HEK293T (cell line): Measurements from ENCODE around the gene IRF3.

ENCODE experiments used
- CTCF ChIA-PET: fragments of 350-600 bp; formaldehyde crosslinking; extraction: SDS; loops from one replicate; lab custom pipeline; 2021; ENCODE audit warnings: antibody characterized with exemption, inconsistent platforms; lab: Yijun Ruan, JAX
- POLR2A ChIA-PET: fragments of 350-600 bp; formaldehyde crosslinking; extraction: SDS; loops from one replicate; lab custom pipeline; 2020; ENCODE audit warnings: antibody characterized with exemption, inconsistent platforms; lab: Yijun Ruan, JAX
- DNase-seq: peaks from one replicate; pipeline ENCODE4 v3.0.0; 2012; ENCODE audit warnings: mixed read lengths; ENCODE audit errors: extremely low spot score
- ARNT ChIP-seq: fragments of 450-650 bp; IDR thresholded peaks from 2 replicates; pipeline ENCODE4 v1.6.1; 2017; ENCODE audit warnings: mild to moderate bottlenecking
- BHLHE40 ChIP-seq: fragments of 450-650 bp; IDR thresholded peaks from 2 replicates; pipeline ENCODE4 v1.6.1; 2016; ENCODE audit warnings: mild to moderate bottlenecking, moderate library complexity, borderline replicate concordance
- CTBP1 ChIP-seq: fragments of 450-650 bp; IDR thresholded peaks from 2 replicates; pipeline ENCODE4 v1.6.1; 2016; ENCODE audit warnings: borderline replicate concordance
- ELF4 ChIP-seq: fragments of 450-650 bp; IDR thresholded peaks from 2 replicates; pipeline ENCODE4 v1.6.1; 2017; ENCODE audit warnings: antibody characterized with exemption
- FOXA1 ChIP-seq: fragments of 450-650 bp; IDR thresholded peaks from 2 replicates; pipeline ENCODE4 v1.6.1; 2016; ENCODE audit warnings: mild to moderate bottlenecking
- FOXK2 ChIP-seq: fragments of 450-650 bp; IDR thresholded peaks from 2 replicates; pipeline ENCODE4 v1.6.1; 2016; ENCODE audit warnings: mild to moderate bottlenecking
- FOXM1 ChIP-seq: fragments of 450-650 bp; IDR thresholded peaks from 2 replicates; pipeline ENCODE4 v1.6.1; 2017; ENCODE audit warnings: mild to moderate bottlenecking, borderline replicate concordance
- HDGF ChIP-seq: fragments of 450-650 bp; IDR thresholded peaks from 2 replicates; pipeline ENCODE4 v1.6.1; 2017; ENCODE audit warnings: antibody characterized with exemption, borderline replicate concordance
- L3MBTL2 ChIP-seq: fragments of 450-650 bp; conservative IDR thresholded peaks from 2 replicates; pipeline ENCODE4 v1.6.1; 2016; ENCODE audit warnings: mild to moderate bottlenecking
- LEF1 ChIP-seq: fragments of 450-650 bp; IDR thresholded peaks from 2 replicates; pipeline ENCODE4 v1.6.1; 2017; ENCODE audit warnings: mild to moderate bottlenecking, borderline replicate concordance
- NFRKB ChIP-seq: fragments of 450-650 bp; IDR thresholded peaks from 2 replicates; pipeline ENCODE4 v1.6.1; 2016; ENCODE audit warnings: mild to moderate bottlenecking, moderate library complexity
- SP1 ChIP-seq: fragments of 450-650 bp; IDR thresholded peaks from 2 replicates; pipeline ENCODE4 v1.6.1; 2017
- SUZ12 ChIP-seq: fragments of 450-650 bp; IDR thresholded peaks from 2 replicates; pipeline ENCODE4 v1.6.1; 2016; ENCODE audit warnings: mild to moderate bottlenecking
- TARDBP ChIP-seq: fragments of 450-650 bp; IDR thresholded peaks from 2 replicates; pipeline ENCODE4 v1.6.1; 2016
- ZNF384 ChIP-seq: fragments of 450-650 bp; IDR thresholded peaks from 2 replicates; pipeline ENCODE4 v1.6.1; 2016
- TF ChIP-seq, protein P1 (sequence below): fragments of 450-650 bp; IDR thresholded peaks from 2 replicates; pipeline ENCODE4 v1.6.1; 2016

IRF3 gene

DNA sequence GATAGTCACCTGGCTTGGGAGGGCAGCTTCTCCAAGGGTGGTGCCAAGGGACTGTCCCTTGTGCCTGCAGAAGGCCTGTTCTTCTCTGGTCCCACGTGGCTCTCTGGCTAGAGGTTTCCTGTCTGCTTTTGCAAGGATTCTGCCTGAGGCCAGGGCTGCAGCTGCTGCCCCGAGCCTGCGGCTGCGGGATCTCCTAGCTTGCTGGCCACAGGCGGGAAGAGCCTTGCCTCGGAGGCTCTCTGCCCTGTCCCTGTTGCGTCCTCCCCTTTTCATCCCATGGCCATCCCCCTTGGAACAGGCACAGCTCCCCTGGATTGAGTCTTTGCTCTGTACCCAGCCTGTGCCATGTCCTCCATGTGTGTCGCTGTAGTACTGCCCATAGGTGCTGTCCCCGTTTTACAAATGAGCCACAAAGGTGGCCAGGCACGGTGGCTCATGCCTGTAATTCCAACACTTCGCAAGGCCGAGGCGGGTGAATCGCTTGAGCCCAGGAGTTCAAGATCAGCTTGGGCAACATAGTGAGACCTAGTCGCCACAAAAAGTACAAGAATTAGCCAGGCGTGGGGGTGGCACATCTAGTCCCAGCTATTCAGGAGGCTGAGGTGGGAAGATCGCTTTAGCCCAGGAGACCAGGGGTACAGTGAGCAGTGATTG is 9.1 kb downstream of the IRF3 start:
- CTCF ChIA-PET, result no interaction called here
- no peak for TF ChIP-seq ARNT
- TF ChIP-seq TARDBP, result no peak
- no peak for TF ChIP-seq ZNF384
- TF ChIP-seq L3MBTL2, result no peak
- TF ChIP-seq LEF1, result no peak
- TF ChIP-seq FOXM1, result no peak
- no peak for TF ChIP-seq SP1
- TF ChIP-seq CTBP1, result no peak
- TF ChIP-seq, protein P1, sequence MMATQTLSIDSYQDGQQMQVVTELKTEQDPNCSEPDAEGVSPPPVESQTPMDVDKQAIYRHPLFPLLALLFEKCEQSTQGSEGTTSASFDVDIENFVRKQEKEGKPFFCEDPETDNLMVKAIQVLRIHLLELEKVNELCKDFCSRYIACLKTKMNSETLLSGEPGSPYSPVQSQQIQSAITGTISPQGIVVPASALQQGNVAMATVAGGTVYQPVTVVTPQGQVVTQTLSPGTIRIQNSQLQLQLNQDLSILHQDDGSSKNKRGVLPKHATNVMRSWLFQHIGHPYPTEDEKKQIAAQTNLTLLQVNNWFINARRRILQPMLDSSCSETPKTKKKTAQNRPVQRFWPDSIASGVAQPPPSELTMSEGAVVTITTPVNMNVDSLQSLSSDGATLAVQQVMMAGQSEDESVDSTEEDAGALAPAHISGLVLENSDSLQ, result no peak
- no peak for TF ChIP-seq SUZ12
- no peak for TF ChIP-seq BHLHE40
- no peak for TF ChIP-seq HDGF
- no peak for TF ChIP-seq FOXA1
- TF ChIP-seq FOXK2, result no peak
- DNase-seq, result no peak
- POLR2A ChIA-PET, result interaction anchor here (1.7 to 5.2 kb wide), 2 partner anchors 8 to 16 kb away, joined by 6 to 27 read pairs; partner anchors contain the start of genes RRAS and SCAF1

GRCh38 chr19:49655570-49656455 is 9.8 kb downstream of the IRF3 start:
- TF ChIP-seq ZNF384, result no peak
- no peak for TF ChIP-seq ELF4
- no peak for TF ChIP-seq FOXM1
- TF ChIP-seq, protein P1, result no peak
- TF ChIP-seq TARDBP, result no peak
- TF ChIP-seq L3MBTL2, result no peak
- no peak for TF ChIP-seq FOXK2
- no peak for DNase-seq
- POLR2A ChIA-PET, result interaction anchor here (0.5 to 5.2 kb wide), 6 partner anchors 8 to 65 kb away, joined by 3 to 27 read pairs (median 3); partner anchors contain the start of genes RRAS and SCAF1
- CTCF ChIA-PET, result no interaction called here

DNA sequence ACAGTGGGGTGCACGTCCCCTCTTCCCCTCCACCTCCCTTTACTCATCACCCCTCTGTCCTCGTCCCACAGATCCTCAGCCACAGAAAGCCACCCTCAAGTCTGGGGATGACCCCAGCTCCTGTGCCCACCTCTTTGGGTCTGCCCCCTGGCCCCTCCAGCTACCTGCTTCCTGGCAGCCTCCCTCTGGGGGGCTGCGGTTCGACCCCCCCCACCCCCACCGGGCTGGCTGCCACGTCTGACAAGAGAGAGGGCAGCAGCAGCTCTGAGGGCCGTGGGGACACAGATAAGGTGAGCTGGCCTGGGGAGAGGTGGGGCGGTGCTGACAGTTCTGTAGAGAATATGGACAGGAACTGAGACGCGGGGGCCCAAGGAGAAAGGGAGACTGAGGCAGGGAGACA is 11.1 kb downstream of the IRF3 start:
- ChIA-PET POLR2A (interaction anchor here (1.7 to 5.2 kb wide), 2 partner anchors 10 to 14 kb away, joined by 6 to 27 read pairs; partner anchors contain the start of genes RRAS and SCAF1), CTCF (no interaction called here)
- no peak for TF ChIP-seq LEF1
- no peak for TF ChIP-seq SUZ12
- TF ChIP-seq ELF4, result no peak
- no peak for TF ChIP-seq TARDBP
- TF ChIP-seq FOXK2, result no peak
- no peak for TF ChIP-seq CTBP1
- no peak for TF ChIP-seq L3MBTL2
- TF ChIP-seq FOXA1, result no peak
- no peak for TF ChIP-seq SP1
- no peak for TF ChIP-seq BHLHE40
- no peak for TF ChIP-seq NFRKB
- TF ChIP-seq, protein P1, result no peak
- no peak for TF ChIP-seq ZNF384
- no peak for TF ChIP-seq ARNT
- TF ChIP-seq HDGF, result no peak
- no peak for TF ChIP-seq FOXM1
- no peak for DNase-seq

DNA sequence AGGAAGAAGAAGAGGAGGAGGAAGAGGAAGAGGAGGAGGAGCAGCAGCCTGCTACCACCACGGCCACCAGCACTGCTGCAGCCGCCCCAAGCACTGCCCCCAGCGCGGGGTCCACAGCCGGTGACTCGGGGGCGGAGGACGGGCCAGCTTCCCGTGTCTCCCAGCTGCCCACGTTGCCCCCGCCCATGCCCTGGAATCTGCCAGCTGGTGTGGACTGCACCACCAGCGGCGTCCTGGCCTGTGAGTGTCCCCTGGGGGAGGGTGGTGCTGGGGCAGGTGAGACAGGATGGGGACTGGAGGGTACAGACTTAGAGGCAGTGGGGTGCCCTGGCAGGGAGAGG is 12.2 kb downstream of the IRF3 start:
- CTCF ChIA-PET, result no interaction called here
- POLR2A ChIA-PET, result interaction anchor here (1.2 to 5.2 kb wide), 2 partner anchors 10 to 13 kb away, joined by 3 to 27 read pairs; partner anchors contain the start of genes RRAS and SCAF1

More for the DNA sequence above, 12.2 kb downstream of the IRF3 start:
- DNase-seq, result no peak
- TF ChIP-seq ARNT (no peak), LEF1 (no peak), NFRKB (no peak), FOXM1 (no peak), CTBP1 (no peak), ELF4 (no peak)
- TF ChIP-seq, protein P1, result no peak
